ENCODE measurements around the gene WWOX.

WWOX gene

DNA sequence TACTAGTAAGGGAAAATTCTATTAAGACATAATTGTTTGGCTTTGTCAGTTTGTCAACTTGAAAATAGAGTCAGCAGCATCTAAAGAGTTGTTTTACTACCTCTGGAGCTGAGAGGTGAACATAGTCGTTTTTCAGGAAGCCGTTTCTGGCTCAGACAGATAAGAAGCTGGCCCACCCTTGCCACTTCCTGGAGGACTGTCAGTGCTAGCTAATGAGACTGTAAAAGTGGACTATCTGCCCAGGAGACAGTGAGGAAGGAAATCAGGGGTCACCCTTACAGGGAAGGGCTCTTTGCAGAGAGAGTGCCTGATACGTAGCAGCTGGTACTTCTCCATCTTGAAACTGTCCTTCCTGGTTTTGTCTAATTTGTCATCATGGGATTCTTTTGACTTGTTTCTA is 328.7 kb downstream of the WWOX start:
- no peak for TF ChIP-seq ZNF274 (IDR thresholded peaks at IDR 0.05; ENCODE audit: low read depth, low read length)
- no peak overlapping the region for H3K4me3 ChIP-seq (ENCODE audit: low read length)

GRCh38 chr16:78430281-78430680 is 330.8 kb downstream of the WWOX start:
- TF ChIP-seq ZNF274 (IDR thresholded peaks at IDR 0.05; ENCODE audit: low read depth, low read length) = no peak

GRCh38 chr16:78431004-78431670 is 331.7 kb downstream of the WWOX start:
- TF ChIP-seq ZNF274 (IDR thresholded peaks at IDR 0.05; ENCODE audit: low read depth, low read length) = no peak
- H3K4me3 ChIP-seq (ENCODE audit: low read length) = no peak overlapping the region

More at GRCh38 chr16:78430281-78430680, 330.8 kb downstream of the WWOX start:
- H3K4me3 ChIP-seq (ENCODE audit: low read length) = no peak overlapping the region

DNA sequence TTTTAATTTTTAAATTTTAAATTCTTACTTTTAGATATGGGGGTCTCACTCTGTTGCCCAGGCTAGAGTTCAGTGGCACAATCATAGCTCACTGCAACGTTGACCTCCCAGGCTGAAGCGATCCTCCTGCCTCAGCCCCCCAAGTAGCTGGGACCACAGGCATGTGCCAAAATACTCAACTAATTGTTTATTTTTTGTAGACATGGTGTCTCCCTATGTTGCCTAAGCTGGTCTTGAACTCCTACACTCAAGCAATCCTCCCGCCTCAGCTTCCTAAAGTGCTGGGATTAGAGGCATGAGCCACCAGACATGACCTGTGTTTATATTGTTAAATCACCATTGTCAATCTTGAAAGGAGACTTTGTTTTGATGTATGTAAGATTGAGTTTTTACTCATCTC is 332.2 kb downstream of the WWOX start:
- no peak overlapping the region for H3K4me3 ChIP-seq (ENCODE audit: low read length)
- no peak for TF ChIP-seq ZNF274 (IDR thresholded peaks at IDR 0.05; ENCODE audit: low read depth, low read length)

GRCh38 chr16:78432451-78432850 is 333.0 kb downstream of the WWOX start:
- no peak for TF ChIP-seq ZNF274 (IDR thresholded peaks at IDR 0.05; ENCODE audit: low read depth, low read length)
- no peak overlapping the region for H3K4me3 ChIP-seq (ENCODE audit: low read length)

GRCh38 chr16:78433116-78433515 is 333.7 kb downstream of the WWOX start:
- no peak overlapping the region for H3K4me3 ChIP-seq (ENCODE audit: low read length)
- no peak for TF ChIP-seq ZNF274 (IDR thresholded peaks at IDR 0.05; ENCODE audit: low read depth, low read length)

DNA sequence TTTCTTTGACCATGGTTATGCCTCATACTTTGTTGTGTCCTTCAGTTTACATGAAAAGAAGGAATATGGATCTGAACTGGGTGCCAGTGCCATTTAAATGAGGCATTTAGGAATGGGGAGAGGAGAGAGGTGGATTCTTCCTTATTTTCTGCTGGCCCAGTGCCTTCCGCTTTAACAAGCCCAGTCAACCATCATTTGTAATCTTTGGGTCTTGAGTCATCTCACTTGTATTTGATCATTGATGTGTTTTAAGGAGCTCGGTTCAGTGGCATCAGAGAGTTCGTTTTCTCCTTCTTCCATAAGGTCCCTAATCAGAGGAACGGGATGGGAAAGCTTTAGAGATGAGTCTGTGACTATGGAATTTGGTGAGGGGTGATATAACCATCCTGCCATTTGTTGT is 334.9 kb downstream of the WWOX start:
- H3K4me3 ChIP-seq (ENCODE audit: low read length) = no peak overlapping the region
- TF ChIP-seq ZNF274 (IDR thresholded peaks at IDR 0.05; ENCODE audit: low read depth, low read length) = no peak

DNA sequence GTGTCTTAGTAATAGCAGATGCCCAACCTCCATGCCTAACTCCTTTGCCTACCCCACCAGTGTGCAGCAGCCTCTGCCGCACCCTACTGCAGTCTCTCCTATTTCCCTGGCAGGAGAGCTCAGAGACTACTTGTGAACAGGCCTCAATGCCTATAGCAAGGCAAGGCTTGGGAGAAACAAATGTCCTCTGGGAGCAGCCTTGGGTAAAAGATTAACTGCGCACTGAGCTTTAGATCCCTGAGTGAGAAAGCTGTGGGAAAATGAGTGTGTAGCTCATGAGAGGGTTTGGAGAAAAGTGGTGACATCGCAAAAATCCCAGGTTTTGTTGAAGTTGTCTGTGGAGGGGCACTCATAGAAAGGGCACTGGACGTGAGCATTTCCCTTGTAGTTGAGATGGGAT is 335.8 kb downstream of the WWOX start:
- TF ChIP-seq ZNF274 (IDR thresholded peaks at IDR 0.05; ENCODE audit: low read depth, low read length) = no peak

GRCh38 chr16:78436023-78436422 is 336.6 kb downstream of the WWOX start:
- no peak overlapping the region for H3K4me3 ChIP-seq (ENCODE audit: low read length)
- TF ChIP-seq ZNF274 (IDR thresholded peaks at IDR 0.05; ENCODE audit: low read depth, low read length) = no peak

More for the DNA sequence above, 335.8 kb downstream of the WWOX start:
- H3K4me3 ChIP-seq (ENCODE audit: low read length) = no peak overlapping the region

DNA sequence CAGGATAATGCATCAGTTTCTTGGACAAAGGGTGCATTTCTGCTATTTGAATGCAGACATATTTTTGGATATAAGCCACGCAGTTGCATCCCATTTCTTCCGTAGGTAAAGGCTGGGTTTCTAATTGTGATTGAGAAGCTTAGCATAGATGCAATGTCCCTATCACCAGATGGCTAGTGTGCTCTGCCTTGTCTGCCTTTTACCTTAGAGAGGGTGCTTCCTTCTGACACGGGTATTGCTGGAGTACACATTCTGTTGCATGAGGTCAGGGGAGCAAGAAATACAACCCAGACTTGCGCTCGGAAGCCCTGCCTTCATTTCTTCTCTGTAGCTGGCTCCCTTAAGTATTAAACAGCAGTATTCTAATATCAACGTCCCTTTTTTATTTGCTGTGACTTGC is 337.4 kb downstream of the WWOX start:
- TF ChIP-seq ZNF274 (IDR thresholded peaks at IDR 0.05; ENCODE audit: low read depth, low read length) = no peak
- no peak overlapping the region for H3K4me3 ChIP-seq (ENCODE audit: low read length)

GRCh38 chr16:78437352-78437968 is 338.0 kb downstream of the WWOX start:
- no peak for TF ChIP-seq ZNF274 (IDR thresholded peaks at IDR 0.05; ENCODE audit: low read depth, low read length)
- H3K4me3 ChIP-seq (ENCODE audit: low read length) = no peak overlapping the region

DNA sequence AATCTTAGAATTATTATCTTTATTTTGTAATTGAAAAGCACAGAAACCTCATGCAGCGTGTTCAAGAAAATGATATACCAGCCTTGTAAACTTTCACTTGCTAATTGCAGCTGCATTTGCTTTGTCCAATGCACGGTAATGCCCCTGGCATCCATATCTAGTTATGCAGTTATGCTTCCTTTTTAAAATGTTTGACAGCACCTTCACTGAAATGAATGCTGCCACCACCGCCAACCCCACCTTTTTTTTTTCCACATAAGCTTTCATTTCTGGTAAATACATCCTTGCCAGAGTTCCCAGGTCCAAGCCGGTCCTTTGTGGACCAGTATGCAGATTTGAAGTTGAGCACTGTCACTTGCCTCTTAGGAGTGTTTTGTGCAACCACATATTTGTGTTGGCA is 338.8 kb downstream of the WWOX start:
- H3K4me3 ChIP-seq (ENCODE audit: low read length) = no peak overlapping the region
- TF ChIP-seq ZNF274 (IDR thresholded peaks at IDR 0.05; ENCODE audit: low read depth, low read length) = no peak

DNA sequence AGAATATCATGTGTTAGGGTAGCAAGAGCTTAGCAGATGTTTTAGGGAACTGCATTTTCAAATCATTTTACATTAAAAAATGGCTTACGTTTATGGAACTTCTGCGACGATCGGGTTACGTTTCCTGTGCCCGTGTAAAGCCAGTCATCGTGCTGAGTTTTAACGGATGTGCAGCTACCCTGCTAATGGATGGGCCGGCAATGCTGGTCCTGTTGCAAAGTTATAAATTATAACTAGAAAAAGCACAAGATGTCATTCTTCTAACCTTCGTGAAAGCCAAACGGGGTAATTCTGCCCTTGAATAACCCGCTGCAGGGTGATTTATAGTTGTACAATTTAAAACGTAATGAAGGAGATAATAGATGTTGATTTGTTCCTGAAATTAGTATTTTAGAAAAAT is 339.2 kb downstream of the WWOX start:
- H3K4me3 ChIP-seq (ENCODE audit: low read length) = no peak overlapping the region
- no peak for TF ChIP-seq ZNF274 (IDR thresholded peaks at IDR 0.05; ENCODE audit: low read depth, low read length)

GRCh38 chr16:78439646-78440045 is 340.2 kb downstream of the WWOX start:
- H3K4me3 ChIP-seq (ENCODE audit: low read length) = no peak overlapping the region
- no peak for TF ChIP-seq ZNF274 (IDR thresholded peaks at IDR 0.05; ENCODE audit: low read depth, low read length)

GRCh38 chr16:78441298-78441697 is 341.8 kb downstream of the WWOX start:
- no peak for TF ChIP-seq ZNF274 (IDR thresholded peaks at IDR 0.05; ENCODE audit: low read depth, low read length)
- H3K4me3 ChIP-seq (ENCODE audit: low read length) = no peak overlapping the region

All from GM08714 (cell line).